HG02840 (cell line): ENCODE measurements around the gene MRPS12.
A peak's percentile ranks its signal among the peaks of the same experiment; 100 is the strongest.

Source experiments
- ATAC-seq: cut with Tn5 transposase; IDR thresholded peaks from one replicate; pipeline ENCODE4 v1.9.1; 2021; ENCODE audit warnings: mild to moderate bottlenecking, moderate library complexity, moderate number of reproducible peaks; ENCODE audit not compliant: unreplicated experiment, low FRiP score

Gene MRPS12

DNA sequence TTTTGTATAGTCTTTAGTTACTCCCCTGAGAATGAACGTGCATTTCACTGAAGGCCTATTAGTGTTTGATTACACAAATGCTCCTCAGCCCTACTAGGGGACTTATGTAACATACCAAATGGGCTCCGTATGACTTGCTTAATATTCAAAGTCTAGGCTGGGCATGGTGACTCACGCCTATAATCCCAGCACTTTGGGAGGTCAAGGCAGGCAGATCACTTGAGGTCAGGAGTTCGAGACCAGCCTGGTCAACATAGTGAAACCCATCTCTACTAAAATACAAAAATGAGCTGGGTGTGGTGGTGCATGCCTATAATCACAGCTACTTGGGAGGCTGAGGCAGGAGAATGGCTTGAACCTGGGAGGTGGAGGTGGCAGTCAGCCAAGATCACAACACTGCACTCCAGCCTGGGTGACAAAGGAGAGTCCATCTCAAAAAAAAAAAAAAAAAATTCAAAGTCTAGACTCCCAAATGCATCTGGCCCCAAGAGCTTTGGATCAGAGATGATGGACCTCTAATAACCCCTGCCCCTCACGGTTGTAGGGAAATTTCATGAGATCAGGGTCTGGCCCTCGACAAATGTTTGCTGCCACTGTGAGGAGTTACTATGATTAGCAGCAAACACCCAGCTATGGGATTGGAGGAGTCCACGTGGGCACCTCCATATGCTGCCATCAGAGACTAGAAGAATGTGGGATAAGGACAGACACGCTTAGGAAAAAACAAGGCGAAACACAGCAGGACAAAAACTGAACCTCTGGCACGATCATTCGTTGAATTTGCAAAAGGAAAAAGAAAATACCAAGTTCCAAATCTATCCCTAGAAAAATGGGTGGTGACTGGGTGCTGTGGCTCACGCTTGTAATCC lies 40.2 kb downstream of the MRPS12 start:
- ATAC-seq, result no peak

DNA sequence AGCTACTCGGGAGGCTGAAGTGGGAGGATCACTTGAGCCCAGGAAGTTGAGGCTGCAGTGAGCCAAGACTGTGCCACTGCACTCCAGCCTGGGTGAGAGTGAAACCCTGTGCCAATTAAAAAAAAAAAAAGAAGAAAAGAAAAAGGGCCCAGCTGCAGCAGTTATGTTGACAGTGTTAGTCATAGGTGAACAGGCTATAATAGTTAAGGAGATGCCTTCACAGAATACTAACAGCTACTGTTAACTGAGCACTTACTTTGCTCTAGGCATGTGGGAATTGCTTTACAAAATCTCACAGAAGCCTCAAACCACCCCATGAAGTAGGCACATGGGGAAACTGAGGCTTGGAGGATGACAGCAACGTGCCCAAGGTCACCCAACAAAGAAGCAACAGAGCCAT lies 40.9 kb downstream of the MRPS12 start:
- no peak for ATAC-seq

GRCh38 chr19:38974624-38975213 lies 44.0 kb downstream of the MRPS12 start:
- no peak for ATAC-seq

DNA sequence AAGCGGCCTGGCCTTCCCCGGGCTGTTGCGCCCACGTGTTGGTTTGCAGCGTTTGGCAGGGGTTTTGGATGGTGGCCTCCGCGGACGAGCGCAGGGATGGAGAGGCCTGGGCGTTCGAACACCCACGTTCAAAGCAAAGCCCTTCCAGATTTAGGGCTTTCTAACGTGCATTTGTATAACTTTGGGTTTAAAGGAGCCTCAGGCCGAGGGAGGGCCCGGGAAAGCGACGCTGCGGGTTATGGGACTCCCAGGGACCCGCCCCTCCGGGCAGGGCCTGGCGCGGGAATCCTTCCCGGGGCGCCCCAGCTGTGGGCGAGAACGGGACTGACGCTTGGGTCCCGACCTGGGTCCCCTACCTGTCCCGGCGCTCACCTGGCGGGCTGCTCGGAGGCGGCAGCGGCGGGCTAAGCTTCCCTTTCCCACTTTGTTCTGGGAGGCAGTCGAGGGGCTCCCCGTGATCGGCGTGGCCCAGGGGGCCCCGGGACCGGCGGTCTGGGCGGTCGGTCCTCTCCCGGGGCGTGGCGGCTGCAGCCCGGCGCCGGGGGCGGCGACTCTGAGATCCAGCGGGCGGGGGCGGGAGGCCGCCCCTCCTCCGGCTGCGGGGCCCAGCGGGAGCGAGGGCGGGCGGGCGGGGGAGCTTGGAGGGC lies 44.6 kb downstream of the MRPS12 start, which contains the start of gene FBXO17:
Gene FBXO17 (minus strand): TSS at position 529 of the 647 bp plus-strand sequence. CDS start 25,423 bp downstream, outside the sequence.
- ATAC-seq, result no peak

- no peak for ATAC-seq
Measured at GRCh38 chr19:38975861-38976271, 45.1 kb downstream of the MRPS12 start.

- peak; percentile 61 for ATAC-seq
Measured at GRCh38 chr19:38977445-38978325, 46.9 kb downstream of the MRPS12 start.

- ATAC-seq, result no peak
Measured at GRCh38 chr19:38978326-38978689, 47.6 kb downstream of the MRPS12 start.

DNA sequence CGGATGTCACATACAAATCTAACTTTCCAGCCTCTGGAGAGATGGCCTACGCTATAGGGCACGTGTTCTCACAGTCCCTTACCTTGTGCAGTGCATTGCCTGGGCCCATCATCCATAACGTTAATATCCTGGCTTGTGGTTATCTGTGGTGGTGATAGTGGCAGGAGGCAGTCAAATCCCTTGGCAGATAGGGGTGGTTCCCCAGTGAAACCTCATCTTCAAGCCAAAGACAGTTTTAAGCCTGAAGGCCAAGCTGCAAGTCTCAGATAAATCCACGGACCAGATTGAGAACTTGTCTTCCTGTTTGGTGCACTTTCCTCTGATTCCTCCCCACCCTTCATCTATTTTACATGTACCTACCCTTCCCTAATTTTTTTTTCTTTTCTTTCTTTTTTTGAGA lies 49.1 kb downstream of the MRPS12 start:
- no peak for ATAC-seq

DNA sequence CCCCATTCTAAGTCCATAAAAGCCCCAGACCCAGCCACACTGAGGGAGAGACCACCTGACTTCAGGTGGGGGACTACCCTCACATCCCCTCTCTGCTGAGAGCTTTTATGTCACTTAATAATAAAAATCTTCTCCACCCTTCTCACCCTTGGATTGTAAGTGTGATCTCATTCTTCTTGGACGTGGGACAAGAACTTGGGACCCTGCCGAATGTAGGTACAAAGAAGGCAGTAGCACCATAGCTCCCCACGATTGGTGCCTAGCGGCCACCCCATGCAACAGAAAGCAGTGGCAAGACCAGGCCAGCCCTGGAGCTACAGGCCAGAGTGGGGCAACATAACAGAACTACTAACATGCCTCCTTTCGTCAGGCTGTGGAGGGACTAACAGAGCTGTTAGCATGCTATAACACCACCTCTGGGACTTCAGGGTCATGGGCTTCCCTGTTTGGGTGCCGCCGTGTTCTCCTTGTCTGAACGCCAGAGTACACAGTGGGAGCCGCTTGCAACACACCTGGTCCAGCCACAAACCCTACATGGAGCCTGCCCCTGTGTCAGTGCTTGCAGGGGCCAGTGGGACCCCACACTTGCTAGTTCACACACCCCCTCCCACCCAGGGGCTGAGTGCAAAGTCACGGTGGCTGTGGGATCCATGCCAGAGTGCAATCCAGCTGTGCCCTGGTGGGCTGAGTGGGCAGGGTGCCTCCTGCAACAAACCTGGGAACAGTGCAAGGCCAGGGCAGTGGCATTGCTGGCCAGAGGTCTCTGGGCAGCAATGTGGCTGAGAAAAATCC lies 50.0 kb downstream of the MRPS12 start:
- ATAC-seq, result no peak
